ENCODE measurements around the gene MYH7B.

Gene MYH7B

DNA sequence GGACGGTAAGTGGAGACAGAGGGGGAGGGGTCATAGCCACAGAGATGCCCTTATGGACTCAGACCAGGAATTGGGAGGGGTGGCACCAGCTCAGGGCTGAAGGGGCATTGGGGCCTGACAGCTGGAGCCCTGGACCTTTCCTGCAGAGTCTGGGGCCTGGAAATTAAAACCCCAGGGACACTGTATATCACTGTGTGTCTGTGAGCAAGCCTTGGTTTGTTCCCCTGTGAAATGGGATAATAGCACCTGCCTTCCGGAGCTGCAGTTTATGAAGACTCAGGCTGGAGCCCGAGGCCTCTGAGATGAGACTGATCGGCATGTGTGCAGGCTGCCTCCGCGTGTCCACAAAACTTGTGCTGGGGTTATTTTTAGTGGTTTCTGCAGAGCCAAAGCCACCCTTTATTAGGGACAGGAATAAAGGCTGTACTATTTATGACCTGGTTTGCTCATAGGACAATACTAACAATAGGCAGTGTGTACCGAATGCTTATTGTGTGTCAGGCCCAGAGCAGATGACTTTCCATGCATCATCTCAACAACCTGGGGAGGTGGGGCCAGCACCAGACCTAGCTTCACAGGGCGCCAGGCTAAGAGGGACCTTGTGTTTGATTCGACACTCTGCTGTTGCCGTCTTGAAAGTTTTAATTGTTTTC lies 22.6 kb downstream of the MYH7B start:
- no peak for DNase-seq

DNA sequence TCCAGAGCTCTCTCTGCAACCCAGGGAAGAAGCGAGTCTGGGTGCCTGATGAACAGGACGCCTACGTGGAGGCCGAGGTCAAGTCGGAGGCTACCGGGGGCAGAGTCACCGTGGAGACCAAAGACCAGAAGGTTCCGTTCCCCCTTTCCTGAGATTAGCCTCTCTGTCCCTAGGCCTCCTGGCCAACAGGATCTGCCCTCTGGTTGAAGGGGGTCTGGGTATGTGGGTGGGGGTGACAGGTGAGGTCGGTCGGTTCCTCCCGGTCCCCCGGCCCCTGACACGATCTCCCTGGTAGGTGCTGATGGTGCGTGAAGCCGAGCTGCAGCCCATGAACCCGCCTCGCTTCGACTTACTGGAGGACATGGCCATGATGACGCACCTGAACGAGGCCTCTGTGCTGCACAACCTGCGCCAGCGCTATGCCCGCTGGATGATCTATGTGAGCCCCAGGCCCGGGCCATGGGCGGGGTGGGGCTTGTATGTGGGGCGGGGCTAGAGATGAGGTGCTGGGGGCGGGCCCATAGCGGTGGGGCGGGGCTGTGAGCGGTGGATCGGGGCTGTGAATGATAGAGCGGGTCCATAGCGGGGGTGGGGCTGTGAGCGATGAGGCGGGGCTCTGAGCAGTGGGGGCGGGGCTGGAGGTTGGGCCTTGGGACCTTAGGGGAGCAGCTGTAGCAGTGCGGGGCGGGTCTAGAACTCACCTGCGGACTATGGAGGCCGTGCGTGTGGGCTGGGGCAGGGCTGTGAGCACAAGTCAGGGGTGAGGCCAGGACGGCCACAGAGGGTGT lies 23.9 kb downstream of the MYH7B start:
- DNase-seq = no peak

- DNase-seq = no peak
These were observed 25.0 kb downstream of the MYH7B start for GRCh38 chr20:34980543-34981233.

- DNase-seq = no peak
These were observed 26.8 kb downstream of the MYH7B start for GRCh38 chr20:34982270-34983088.

- DNase-seq = no peak
These were observed 27.6 kb downstream of the MYH7B start for GRCh38 chr20:34983089-34983820.

- DNase-seq = no peak
These were observed 28.5 kb downstream of the MYH7B start for GRCh38 chr20:34983995-34984735.

DNA sequence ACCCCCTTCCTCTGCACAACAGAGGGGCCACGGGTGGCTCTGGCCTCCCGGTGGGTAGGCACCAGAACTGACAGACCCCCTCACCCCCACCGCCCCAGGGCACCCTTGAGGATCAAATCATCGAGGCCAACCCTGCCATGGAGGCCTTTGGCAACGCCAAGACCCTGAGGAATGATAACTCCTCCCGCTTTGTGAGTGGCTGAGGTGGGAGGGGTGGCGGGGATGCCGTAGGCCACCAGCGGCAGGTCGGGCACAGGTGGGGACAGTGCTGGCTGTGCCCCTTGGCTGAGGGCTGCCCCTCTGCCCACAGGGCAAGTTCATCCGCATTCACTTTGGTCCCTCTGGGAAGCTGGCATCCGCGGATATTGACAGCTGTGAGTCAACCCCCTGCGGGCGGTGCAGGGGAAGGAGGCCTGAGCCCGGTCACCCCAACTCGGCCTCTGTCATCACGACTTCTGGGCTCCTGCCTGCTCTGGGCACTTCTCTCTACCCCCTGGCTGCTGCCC lies 29.1 kb downstream of the MYH7B start:
- no peak for DNase-seq

- DNase-seq = no peak
These were observed 30.0 kb downstream of the MYH7B start for GRCh38 chr20:34985461-34986310.

DNA sequence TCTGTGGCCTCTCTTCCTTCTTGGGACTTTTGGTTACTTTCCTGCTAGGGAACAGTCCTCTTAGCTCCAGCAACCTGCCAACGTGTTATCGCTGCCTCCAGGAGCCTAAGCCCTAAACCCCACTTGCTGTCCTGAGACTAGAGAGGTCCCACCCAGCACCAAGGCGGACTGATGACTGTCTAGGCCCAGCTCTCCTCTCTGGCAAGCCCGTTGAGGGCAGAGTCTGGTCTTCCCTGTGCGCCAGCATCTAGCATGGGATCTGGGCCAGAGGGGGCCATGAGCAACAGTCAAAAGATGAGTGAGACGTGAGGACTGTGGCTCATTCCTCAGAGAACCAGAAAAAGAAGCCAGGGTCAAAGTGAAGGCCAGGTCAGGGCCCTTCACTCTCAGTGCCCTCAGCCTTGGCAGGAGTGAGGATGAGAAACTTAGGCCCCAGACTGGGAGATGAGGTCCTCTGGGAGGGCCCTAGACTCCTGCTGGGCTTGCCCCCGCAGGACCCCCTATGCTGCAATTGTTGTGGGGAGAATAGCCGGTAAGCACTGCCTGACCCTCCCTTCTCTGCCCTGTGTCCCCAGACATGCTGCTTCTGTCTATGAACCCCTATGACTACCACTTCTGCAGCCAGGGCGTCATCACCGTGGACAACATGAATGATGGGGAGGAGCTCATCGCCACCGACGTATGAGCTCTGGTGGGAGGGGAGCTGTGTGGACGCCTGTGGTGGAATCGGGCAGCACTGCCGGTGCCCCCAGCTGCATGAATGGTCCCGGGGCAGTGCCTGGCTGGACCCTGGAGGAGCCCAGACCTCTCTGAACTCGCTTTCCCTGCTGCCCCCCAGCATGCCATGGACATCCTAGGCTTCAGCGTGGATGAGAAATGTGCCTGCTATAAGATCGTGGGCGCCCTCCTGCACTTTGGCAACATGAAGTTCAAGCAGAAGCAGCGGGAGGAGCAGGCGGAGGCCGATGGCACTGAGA lies 30.9 kb downstream of the MYH7B start:
- no peak for DNase-seq

- no peak for DNase-seq
These were observed 31.9 kb downstream of the MYH7B start for GRCh38 chr20:34987288-34988190.

GRCh38 chr20:34988191-34988540 lies 32.5 kb downstream of the MYH7B start:
- DNase-seq = no peak

DNA sequence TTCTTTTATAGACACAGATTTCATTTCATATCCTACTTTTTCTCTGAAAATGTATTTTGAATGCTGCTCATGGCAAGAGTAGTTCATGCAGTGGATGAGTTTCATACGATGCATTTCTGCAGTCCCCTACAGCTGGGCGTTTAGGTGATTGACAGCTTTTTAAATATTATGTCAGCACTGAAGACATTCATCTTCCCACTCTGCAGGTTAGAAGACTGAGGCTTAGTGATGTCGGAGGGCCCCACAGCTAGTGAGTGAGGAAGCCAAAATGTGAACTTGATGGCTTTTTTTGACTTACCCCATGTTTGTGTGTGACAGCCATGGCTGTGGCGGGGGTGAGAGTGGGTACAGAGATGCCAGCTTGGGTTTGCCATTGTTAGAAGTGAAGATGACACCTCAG lies 33.5 kb downstream of the MYH7B start:
- no peak for DNase-seq

- no peak for DNase-seq
These were observed 34.0 kb downstream of the MYH7B start for GRCh38 chr20:34989670-34990069.

- no peak for DNase-seq
These were observed 34.6 kb downstream of the MYH7B start for GRCh38 chr20:34990231-34990630.

DNA sequence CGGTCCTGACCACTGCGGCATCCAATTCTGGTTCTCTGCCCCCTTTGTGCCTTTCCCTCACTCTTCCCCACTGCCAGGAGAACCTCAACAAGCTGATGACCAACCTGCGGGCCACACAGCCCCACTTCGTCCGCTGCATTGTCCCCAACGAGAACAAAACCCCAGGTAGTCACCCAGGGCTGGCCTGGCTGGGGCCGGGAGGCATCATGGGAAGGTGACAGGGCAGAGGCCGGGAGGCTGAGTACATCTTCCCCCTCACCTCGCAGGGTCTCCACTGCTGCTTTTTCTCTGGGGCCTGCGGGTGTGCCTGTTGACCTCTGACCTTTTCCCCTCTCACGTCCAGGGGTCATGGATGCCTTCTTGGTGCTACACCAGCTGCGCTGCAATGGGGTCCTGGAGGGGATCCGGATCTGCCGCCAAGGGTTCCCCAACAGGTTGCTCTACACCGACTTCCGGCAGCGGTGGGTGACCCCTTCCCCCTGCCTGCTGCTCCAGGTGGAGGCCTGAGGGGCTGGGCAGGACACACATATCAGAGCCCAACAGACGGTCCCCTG lies 35.1 kb downstream of the MYH7B start:
- DNase-seq = no peak

DNA sequence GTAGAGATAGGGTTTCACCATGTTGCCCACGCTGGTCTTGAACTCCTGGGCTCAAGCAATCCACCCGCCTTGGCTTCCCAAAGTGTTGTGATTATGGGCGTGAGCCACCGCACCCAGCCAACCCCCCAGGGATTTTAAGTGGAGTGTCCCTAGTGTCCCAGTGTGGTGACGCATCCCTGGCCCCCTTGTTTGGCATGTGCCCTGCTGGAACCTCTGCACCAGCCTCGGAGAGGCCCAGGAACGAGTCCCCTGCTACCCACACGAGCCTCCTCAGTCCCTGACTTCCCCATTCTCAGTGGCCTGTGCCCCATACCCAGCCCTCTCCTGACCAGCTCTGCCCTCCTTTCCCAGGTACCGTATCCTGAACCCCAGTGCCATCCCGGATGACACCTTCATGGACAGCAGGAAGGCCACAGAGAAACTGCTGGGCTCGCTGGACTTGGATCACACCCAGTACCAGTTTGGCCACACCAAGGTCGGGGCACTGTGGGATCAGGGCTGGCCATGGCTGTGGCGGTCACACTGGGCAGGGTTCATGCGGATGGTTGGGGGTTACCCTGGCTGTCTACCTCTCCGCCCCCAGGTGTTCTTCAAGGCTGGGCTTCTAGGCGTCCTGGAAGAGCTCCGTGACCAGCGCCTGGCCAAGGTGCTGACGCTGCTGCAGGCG lies 37.2 kb downstream of the MYH7B start:
- no peak for DNase-seq

DNA sequence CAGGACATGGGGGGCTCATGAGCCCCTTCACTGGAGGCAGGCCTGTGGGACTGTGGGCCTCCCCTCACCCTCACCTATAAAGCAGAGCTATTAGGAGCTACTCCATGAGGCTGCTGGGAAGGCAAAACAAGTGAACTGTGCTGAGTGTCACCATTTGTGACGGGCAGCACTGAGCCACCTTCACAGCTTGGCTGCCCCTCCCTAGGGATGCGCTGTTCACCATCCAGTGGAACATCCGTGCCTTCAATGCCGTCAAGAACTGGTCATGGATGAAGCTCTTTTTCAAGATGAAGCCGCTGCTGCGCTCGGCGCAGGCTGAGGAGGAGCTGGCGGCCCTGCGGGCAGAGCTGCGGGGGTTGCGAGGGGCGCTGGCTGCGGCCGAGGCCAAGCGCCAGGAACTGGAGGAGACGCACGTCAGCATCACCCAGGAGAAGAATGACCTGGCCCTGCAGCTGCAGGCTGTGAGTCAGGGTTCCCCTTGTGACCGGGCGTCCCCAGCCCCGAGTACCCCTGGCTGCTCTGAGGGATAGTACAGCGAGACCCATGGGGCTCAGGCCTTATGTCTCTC lies 38.4 kb downstream of the MYH7B start:
- DNase-seq = no peak
